DND-41 (cell line): ENCODE results near the gene CEACAM1.
"Not testable (repeated sequence)": the region's sequence is repeated elsewhere in the genome, so short reads cannot be mapped to it uniquely, and the experiment has no call there.

Source experiments
- ATAC-seq: fragments of 200-7000 bp; cut with Tn5 transposase; 3 replicates; pipeline ENCODE4 v1.9.1; 2021; ENCODE audit warnings: low read depth; ENCODE audit not compliant: insufficient read depth
- DNase-seq: peaks from one replicate; pipeline ENCODE4 v3.0.0-alpha.2; 2020
- H2AFZ ChIP-seq: 2 replicates; pipeline ENCODE4 v1.6.0; 2012; ENCODE audit warnings: low read depth, low read length
- H3K27ac ChIP-seq: 2 replicates; pipeline ENCODE4 v1.5.1; 2012; ENCODE audit warnings: low read length, inconsistent platforms
- H3K27me3 ChIP-seq: fragments of 200-600 bp; sonication (generic); 2 replicates; pipeline ENCODE4 v1.6.0; 2012; ENCODE audit warnings: low read length, mild to moderate bottlenecking, inconsistent platforms; ENCODE audit not compliant: insufficient read depth, poor library complexity
- H3K36me3 ChIP-seq: 2 replicates; pipeline ENCODE4 v1.5.1; 2012; ENCODE audit warnings: low read length, inconsistent platforms; ENCODE audit not compliant: insufficient read depth
- H3K4me1 ChIP-seq: 2 replicates; pipeline ENCODE4 v1.5.1; 2012; ENCODE audit warnings: mild to moderate bottlenecking, low read length; ENCODE audit not compliant: insufficient read depth
- H3K4me2 ChIP-seq: 2 replicates; pipeline ENCODE4 v1.6.0; 2012; ENCODE audit warnings: mild to moderate bottlenecking, moderate library complexity, low read length, inconsistent platforms; ENCODE audit not compliant: insufficient read depth
- H3K4me3 ChIP-seq, 2 experiments: fragments of 200-600 bp in 1 of 2; shearing (Covaris generic) in 1 of 2; 2 replicates each; pipeline ENCODE4 v1.5.1; 2012 to 2016; ENCODE audit warnings: inconsistent platforms in 2 of 2, low read length in 2 of 2, mild to moderate bottlenecking in 2 of 2, low read depth in 1 of 2, moderate library complexity in 1 of 2
- H3K79me2 ChIP-seq: 2 replicates; pipeline ENCODE4 v1.6.0; 2012; ENCODE audit warnings: low read length, inconsistent platforms; ENCODE audit not compliant: insufficient read depth
- H3K9ac ChIP-seq: 2 replicates; pipeline ENCODE4 v1.6.0; 2012; ENCODE audit warnings: low read depth, mild to moderate bottlenecking, inconsistent platforms, low read length, moderate library complexity
- H3K9me3 ChIP-seq: 2 replicates; pipeline ENCODE4 v1.5.1; 2012; ENCODE audit warnings: low read length, moderate library complexity, mild to moderate bottlenecking, inconsistent platforms; ENCODE audit not compliant: insufficient read depth, severe bottlenecking
- H4K20me1 ChIP-seq: 2 replicates; pipeline ENCODE4 v1.6.0; 2012; ENCODE audit warnings: low read length; ENCODE audit not compliant: insufficient read depth
- EZH2 ChIP-seq: IDR thresholded peaks from 3 replicates; pipeline ENCODE4 v1.6.1; 2012; ENCODE audit warnings: borderline replicate concordance, low read depth, mild to moderate bottlenecking, moderate library complexity, low read length, inconsistent platforms; ENCODE audit not compliant: severe bottlenecking
- TF ChIP-seq, protein P1 (sequence below): IDR thresholded peaks from 2 replicates; pipeline ENCODE4 v1.5.1; 2012; ENCODE audit warnings: borderline replicate concordance, low read length, moderate library complexity, mild to moderate bottlenecking; ENCODE audit not compliant: poor library complexity, severe bottlenecking; ENCODE audit errors: extremely low read depth

Gene CEACAM1

DNA sequence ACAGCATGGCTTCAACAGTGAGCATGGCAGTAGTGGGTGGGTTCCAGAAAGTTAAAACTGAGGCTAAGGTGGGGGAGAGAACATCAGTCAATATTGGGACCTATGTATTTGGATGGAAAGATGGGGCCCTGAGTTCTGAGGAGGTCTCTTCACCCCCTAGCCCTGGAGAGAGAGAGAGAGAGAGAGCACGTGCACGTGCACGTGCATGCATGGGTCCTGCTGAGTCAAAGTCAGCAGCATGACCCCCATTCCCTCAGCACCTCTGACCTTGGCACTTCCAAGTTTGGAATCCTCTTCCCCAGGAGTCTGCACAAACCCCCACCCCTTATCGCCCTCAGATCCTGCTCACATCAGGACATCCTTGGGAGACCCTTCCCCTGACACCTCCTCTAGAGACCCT lies 32.5 kb upstream of the CEACAM1 start:
- DNase-seq (no peak), ATAC-seq (no peak)
- Histone ChIP-seq H2AFZ (no peak overlapping the region), H3K9ac (no peak overlapping the region), H3K79me2 (no peaks in the 10 kb centered on the region), H3K4me1 (no peaks in the 10 kb centered on the region), H3K27ac (no peak overlapping the region), H3K4me2 (no peak overlapping the region), H3K36me3 (no peaks in the 10 kb centered on the region), H3K27me3 (no peaks in the 10 kb centered on the region), H4K20me1 (peaks cover 2% of the 10 kb centered on the region; the same call in 1 of the 2 replicates), H3K9me3 (no peaks in the 10 kb centered on the region), H3K4me3 (no peak overlapping the region)
- no peak for TF ChIP-seq EZH2
- TF ChIP-seq, protein P1, sequence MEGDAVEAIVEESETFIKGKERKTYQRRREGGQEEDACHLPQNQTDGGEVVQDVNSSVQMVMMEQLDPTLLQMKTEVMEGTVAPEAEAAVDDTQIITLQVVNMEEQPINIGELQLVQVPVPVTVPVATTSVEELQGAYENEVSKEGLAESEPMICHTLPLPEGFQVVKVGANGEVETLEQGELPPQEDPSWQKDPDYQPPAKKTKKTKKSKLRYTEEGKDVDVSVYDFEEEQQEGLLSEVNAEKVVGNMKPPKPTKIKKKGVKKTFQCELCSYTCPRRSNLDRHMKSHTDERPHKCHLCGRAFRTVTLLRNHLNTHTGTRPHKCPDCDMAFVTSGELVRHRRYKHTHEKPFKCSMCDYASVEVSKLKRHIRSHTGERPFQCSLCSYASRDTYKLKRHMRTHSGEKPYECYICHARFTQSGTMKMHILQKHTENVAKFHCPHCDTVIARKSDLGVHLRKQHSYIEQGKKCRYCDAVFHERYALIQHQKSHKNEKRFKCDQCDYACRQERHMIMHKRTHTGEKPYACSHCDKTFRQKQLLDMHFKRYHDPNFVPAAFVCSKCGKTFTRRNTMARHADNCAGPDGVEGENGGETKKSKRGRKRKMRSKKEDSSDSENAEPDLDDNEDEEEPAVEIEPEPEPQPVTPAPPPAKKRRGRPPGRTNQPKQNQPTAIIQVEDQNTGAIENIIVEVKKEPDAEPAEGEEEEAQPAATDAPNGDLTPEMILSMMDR: no peak

DNA sequence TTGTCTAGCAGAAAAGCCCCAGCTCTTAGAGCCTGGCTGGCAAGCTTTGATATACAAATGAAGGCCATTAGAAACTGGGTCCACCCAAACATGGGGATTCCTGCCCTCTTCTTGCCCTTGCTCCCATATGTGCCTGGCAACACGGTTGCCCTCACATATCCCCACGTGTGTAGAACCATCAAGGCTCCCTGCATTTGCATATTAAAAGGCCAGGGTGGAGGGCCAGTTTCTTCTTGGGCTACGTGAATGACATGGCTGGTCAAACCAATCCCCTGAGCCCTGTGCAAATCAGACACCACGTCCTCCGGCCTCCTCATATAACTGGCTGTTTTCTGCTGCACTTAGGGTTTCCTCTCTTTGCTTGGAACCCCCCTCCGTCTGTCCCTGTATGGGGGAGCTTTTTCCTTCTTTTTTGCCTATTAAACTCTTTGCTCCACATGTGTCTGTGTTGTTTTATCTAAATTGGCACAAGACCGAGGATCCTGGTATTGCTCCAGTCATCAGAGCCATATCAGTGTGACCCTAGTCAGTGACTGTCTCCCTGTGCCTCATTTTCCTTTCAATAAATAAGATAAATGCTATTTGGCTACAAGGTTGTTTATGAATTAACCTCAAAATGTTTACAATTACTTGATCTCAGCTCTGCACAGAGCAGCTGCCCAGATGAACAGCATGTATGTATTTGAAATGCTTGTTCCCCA lies 30.3 kb upstream of the CEACAM1 start:
- Histone ChIP-seq H3K4me1 (no peaks in the 10 kb centered on the region), H3K36me3 (no peaks in the 10 kb centered on the region), H3K4me2 (no peak overlapping the region), H3K79me2 (no peaks in the 10 kb centered on the region), H3K27ac (no peak overlapping the region), H2AFZ (no peak overlapping the region), H3K9me3 (no peaks in the 10 kb centered on the region), H3K4me3 (no peak overlapping the region), H3K27me3 (no peaks in the 10 kb centered on the region), H3K9ac (no peak overlapping the region), H4K20me1 (no peaks in the 10 kb centered on the region; the same call in 1 of the 2 replicates)
- no peak for DNase-seq
- TF ChIP-seq EZH2: no peak
- TF ChIP-seq, protein P1: no peak
- ATAC-seq: no peak

DNA sequence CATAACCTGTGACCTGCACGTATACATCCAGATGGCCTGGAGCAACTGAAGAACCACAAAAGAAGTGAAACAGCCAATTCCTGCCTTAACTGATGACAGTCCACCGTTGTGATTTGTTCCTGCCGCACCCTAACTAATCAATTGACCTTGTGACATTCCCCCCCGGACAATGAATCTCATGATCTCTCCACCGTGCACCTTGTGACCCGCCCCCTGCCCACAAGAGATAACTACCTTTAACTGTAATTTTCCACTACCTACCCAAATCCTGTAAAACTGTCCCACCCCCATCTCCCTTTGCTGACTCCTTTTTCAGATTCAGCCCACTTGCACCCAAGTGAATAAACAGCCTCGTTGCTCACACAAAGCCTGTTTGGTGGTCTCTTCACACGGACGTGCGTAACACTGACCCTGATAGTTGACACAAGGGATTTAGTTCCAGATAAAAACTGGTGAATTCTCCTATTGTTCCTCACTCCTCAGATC lies 29.1 kb upstream of the CEACAM1 start:
- not testable (repeated sequence) for H3K4me3 ChIP-seq

DNA sequence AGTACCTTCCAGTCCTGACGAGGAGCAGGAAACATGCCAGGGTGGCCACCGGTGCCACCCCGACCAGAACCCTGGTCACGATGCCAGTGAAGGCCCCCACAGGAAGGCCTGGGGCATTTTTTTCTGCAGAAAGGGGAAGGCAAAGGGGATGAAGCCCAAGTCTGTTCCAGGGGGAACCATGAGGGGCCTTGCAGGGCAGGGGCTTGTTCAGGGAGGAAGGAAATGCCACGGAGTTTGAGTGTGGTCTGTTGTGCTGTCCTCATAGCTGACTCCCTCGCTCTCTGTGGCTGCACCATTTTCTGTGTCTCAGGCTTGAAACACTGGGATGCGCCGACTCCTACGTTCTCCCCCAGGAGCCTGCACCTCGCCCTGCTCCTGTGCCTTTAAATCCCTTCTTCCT lies 27.5 kb upstream of the CEACAM1 start:
- Histone ChIP-seq H3K4me2 (no peak overlapping the region), H3K9ac (no peak overlapping the region), H3K79me2 (no peaks in the 10 kb centered on the region), H3K27ac (no peak overlapping the region), H3K27me3 (no peaks in the 10 kb centered on the region), H2AFZ (no peak overlapping the region), H3K36me3 (no peaks in the 10 kb centered on the region), H3K4me1 (no peaks in the 10 kb centered on the region), H3K4me3 (no peak overlapping the region), H4K20me1 (peaks cover 2% of the 10 kb centered on the region; the same call in 1 of the 2 replicates), H3K9me3 (no peaks in the 10 kb centered on the region)
- TF ChIP-seq, protein P1: no peak
- TF ChIP-seq EZH2: no peak
- DNase-seq (no peak), ATAC-seq (no peak)

More for the DNA sequence above, 29.1 kb upstream of the CEACAM1 start:
- not testable (repeated sequence) for DNase-seq, H3K4me1 ChIP-seq, H3K36me3 ChIP-seq, H2AFZ ChIP-seq, H3K27ac ChIP-seq, H4K20me1 ChIP-seq, H3K9ac ChIP-seq, H3K4me2 ChIP-seq, ATAC-seq, H3K79me2 ChIP-seq, H3K27me3 ChIP-seq, H3K9me3 ChIP-seq
